ENCODE measurements around the gene NUP35.
A peak's percentile ranks its signal among the peaks of the same experiment; 100 is the strongest.
"Not testable (repeated sequence)": the region's sequence is repeated elsewhere in the genome, so short reads cannot be mapped to it uniquely, and the experiment has no call there.

Gene NUP35

GRCh38 chr2:183162362-183162761 is 38.1 kb downstream of the NUP35 start:
- DNase-seq (ENCODE audit: low read depth in 2 of 2) = peak in 1 of 2 donors; percentile 74
- H3K4me3 ChIP-seq (replicated peaks in 1 of 2; ENCODE audit: low read depth in 2 of 2, low read length in 2 of 2) = no peak overlapping the region
- no peak for TF ChIP-seq CTCF (IDR thresholded peaks at IDR 0.05; ENCODE audit: low read depth, low read length)

GRCh38 chr2:183163821-183164649 is 39.8 kb downstream of the NUP35 start:
- H3K4me3 ChIP-seq (replicated peaks in 1 of 2; ENCODE audit: low read depth in 2 of 2, low read length in 2 of 2) = no peak overlapping the region
- no peak for DNase-seq (ENCODE audit: low read depth in 2 of 2)
- TF ChIP-seq CTCF (IDR thresholded peaks at IDR 0.05; ENCODE audit: low read depth, low read length) = no peak

GRCh38 chr2:183164650-183165015 is 40.4 kb downstream of the NUP35 start:
- DNase-seq (ENCODE audit: low read depth in 2 of 2) = peak; percentile 7 to 8
- no peak for TF ChIP-seq CTCF (IDR thresholded peaks at IDR 0.05; ENCODE audit: low read depth, low read length)
- no peak overlapping the region for H3K4me3 ChIP-seq (replicated peaks in 1 of 2; ENCODE audit: low read depth in 2 of 2, low read length in 2 of 2)

- no peak for TF ChIP-seq CTCF (IDR thresholded peaks at IDR 0.05; ENCODE audit: low read depth, low read length)
- no peak for DNase-seq (ENCODE audit: low read depth in 2 of 2)
- no peak overlapping the region for H3K4me3 ChIP-seq (replicated peaks in 1 of 2; ENCODE audit: low read depth in 2 of 2, low read length in 2 of 2)
Observed at GRCh38 chr2:183166210-183166609, 42.0 kb downstream of the NUP35 start.

GRCh38 chr2:183166976-183167375 is 42.7 kb downstream of the NUP35 start:
- not testable (repeated sequence) for H3K4me3 ChIP-seq (replicated peaks in 1 of 2; ENCODE audit: low read depth in 2 of 2, low read length in 2 of 2); DNase-seq (ENCODE audit: low read depth in 2 of 2)

GRCh38 chr2:183172220-183172887 is 48.1 kb downstream of the NUP35 start:
- TF ChIP-seq CTCF (IDR thresholded peaks at IDR 0.05; ENCODE audit: low read depth, low read length) = no peak
- H3K4me3 ChIP-seq (replicated peaks in 1 of 2; ENCODE audit: low read depth in 2 of 2, low read length in 2 of 2) = no peak overlapping the region

GRCh38 chr2:183179156-183179555 is 54.9 kb downstream of the NUP35 start:
- TF ChIP-seq CTCF (IDR thresholded peaks at IDR 0.05; ENCODE audit: low read depth, low read length) = no peak
- H3K4me3 ChIP-seq (replicated peaks in 1 of 2; ENCODE audit: low read depth in 2 of 2, low read length in 2 of 2) = no peak overlapping the region
- DNase-seq (ENCODE audit: low read depth in 2 of 2) = peak; percentile 2 to 25

More at GRCh38 chr2:183172220-183172887, 48.1 kb downstream of the NUP35 start:
- DNase-seq (ENCODE audit: low read depth in 2 of 2) = no peak

Data from cardiac fibroblast (primary cell).